HEK293 (cell line): ENCODE data around the gene ADIPOR1.

Source experiments
- CTCF ChIA-PET: fragments of 350-600 bp; formaldehyde crosslinking; extraction: SDS; loops from one replicate; lab custom pipeline; 2021; ENCODE audit warnings: antibody characterized with exemption; lab: Yijun Ruan, JAX
- POLR2A ChIA-PET: fragments of 300-600 bp; formaldehyde crosslinking; extraction: SDS; loops from one replicate; lab custom pipeline; 2020; ENCODE audit warnings: antibody characterized with exemption, inconsistent platforms; lab: Yijun Ruan, JAX
- H3K27ac ChIP-seq: fragments of 200-500 bp; sonication (Bioruptor generic); 2 replicates; pipeline ENCODE4 v1.5.1; 2014; ENCODE audit warnings: low read depth, low read length, control low read depth, inconsistent platforms; ENCODE audit errors: extremely low read depth
- H3K36me3 ChIP-seq, 2 experiments: fragments of 200-500 bp in 1 of 2; sonication (Bioruptor generic) in 1 of 2; 1 replicate in 1 of 2; 2 replicates in 1 of 2; pipeline ENCODE4 v1.5.1; 2014 to 2017; ENCODE audit warnings: inconsistent platforms in 2 of 2, low read length in 2 of 2; ENCODE audit not compliant: control insufficient read depth in 2 of 2, insufficient read depth in 1 of 2
- H3K4me1 ChIP-seq: fragments of 200-500 bp; sonication (Bioruptor generic); 2 replicates; pipeline ENCODE4 v1.5.1; 2014; ENCODE audit warnings: mild to moderate bottlenecking, low read length, inconsistent platforms; ENCODE audit not compliant: control insufficient read depth, insufficient read depth
- H3K4me3 ChIP-seq: 2 replicates; pipeline ENCODE4 v1.5.1; 2011; ENCODE audit warnings: low read depth, mild to moderate bottlenecking, control low read depth, low read length, moderate library complexity
- H3K9me3 ChIP-seq: fragments of 200-500 bp; sonication (Bioruptor generic); 2 replicates; pipeline ENCODE4 v1.5.1; 2014; ENCODE audit warnings: low read depth, low read length, inconsistent platforms; ENCODE audit not compliant: control insufficient read depth, insufficient read depth
- AEBP2 ChIP-seq: fragments of 450-650 bp; formaldehyde crosslinking; IDR thresholded peaks from 2 replicates; pipeline ENCODE4 v1.5.1; 2016; ENCODE audit warnings: missing biosample characterization, missing genetic modification characterization, borderline replicate concordance
- EGR2 ChIP-seq: fragments of 450-650 bp; formaldehyde crosslinking; IDR thresholded peaks from 2 replicates; pipeline ENCODE4 v1.5.1; 2016; ENCODE audit warnings: low read depth, missing biosample characterization, missing genetic modification characterization
- FEZF1 ChIP-seq: fragments of 450-650 bp; formaldehyde crosslinking; IDR thresholded peaks from 2 replicates; pipeline ENCODE4 v1.5.1; 2016; ENCODE audit warnings: missing biosample characterization, missing genetic modification characterization
- GLI4 ChIP-seq: fragments of 450-650 bp; formaldehyde crosslinking; IDR thresholded peaks from 2 replicates; pipeline ENCODE4 v1.5.1; 2016; ENCODE audit warnings: missing biosample characterization, missing genetic modification characterization
- GLIS1 ChIP-seq: fragments of 450-650 bp; formaldehyde crosslinking; IDR thresholded peaks from 2 replicates; pipeline ENCODE4 v1.5.1; 2016; ENCODE audit warnings: missing biosample characterization, missing genetic modification characterization
- GLIS2 ChIP-seq: fragments of 450-650 bp; formaldehyde crosslinking; IDR thresholded peaks from 2 replicates; pipeline ENCODE4 v1.5.1; 2016; ENCODE audit warnings: missing biosample characterization, missing genetic modification characterization
- INSM2 ChIP-seq: fragments of 450-650 bp; formaldehyde crosslinking; IDR thresholded peaks from 2 replicates; pipeline ENCODE4 v1.5.1; 2016; ENCODE audit warnings: missing biosample characterization, missing genetic modification characterization
- OSR2 ChIP-seq: fragments of 450-650 bp; formaldehyde crosslinking; IDR thresholded peaks from 2 replicates; pipeline ENCODE4 v1.5.1; 2016; ENCODE audit warnings: missing biosample characterization, missing genetic modification characterization
- SCRT1 ChIP-seq: fragments of 450-650 bp; formaldehyde crosslinking; IDR thresholded peaks from 2 replicates; pipeline ENCODE4 v1.5.1; 2016; ENCODE audit warnings: missing biosample characterization, missing genetic modification characterization, borderline replicate concordance
- ZBTB1 ChIP-seq: fragments of 450-650 bp; formaldehyde crosslinking; IDR thresholded peaks from 2 replicates; pipeline ENCODE4 v1.5.1; 2016; ENCODE audit warnings: missing biosample characterization, missing genetic modification characterization
- ZBTB44 ChIP-seq: fragments of 450-650 bp; IDR thresholded peaks from 2 replicates; pipeline ENCODE4 v1.5.1; 2018; ENCODE audit warnings: missing biosample characterization, mild to moderate bottlenecking, missing genetic modification characterization
- ZFP69B ChIP-seq: fragments of 450-650 bp; formaldehyde crosslinking; IDR thresholded peaks from 2 replicates; pipeline ENCODE4 v1.5.1; 2016; ENCODE audit warnings: missing biosample characterization, missing genetic modification characterization
- ZIC2 ChIP-seq: fragments of 450-650 bp; formaldehyde crosslinking; IDR thresholded peaks from 2 replicates; pipeline ENCODE4 v1.5.1; 2016; ENCODE audit warnings: missing biosample characterization, missing genetic modification characterization
- ZNF354C ChIP-seq: fragments of 450-650 bp; formaldehyde crosslinking; IDR thresholded peaks from 2 replicates; pipeline ENCODE4 v1.5.1; 2016; ENCODE audit warnings: missing biosample characterization, missing genetic modification characterization, low read depth, borderline replicate concordance
- ZNF521 ChIP-seq: fragments of 450-650 bp; formaldehyde crosslinking; IDR thresholded peaks from 2 replicates; pipeline ENCODE4 v1.5.1; 2017; ENCODE audit warnings: missing biosample characterization, mild to moderate bottlenecking, missing genetic modification characterization
- ZNF530 ChIP-seq: fragments of 450-650 bp; formaldehyde crosslinking; IDR thresholded peaks from 2 replicates; pipeline ENCODE4 v1.5.1; 2016; ENCODE audit warnings: low read depth, missing biosample characterization, missing genetic modification characterization
- ZNF549 ChIP-seq: fragments of 450-650 bp; IDR thresholded peaks from 2 replicates; pipeline ENCODE4 v1.5.1; 2018; ENCODE audit warnings: missing biosample characterization, missing genetic modification characterization, mild to moderate bottlenecking, inconsistent platforms, moderate library complexity
- ZNF658 ChIP-seq: fragments of 450-650 bp; formaldehyde crosslinking; IDR thresholded peaks from 2 replicates; pipeline ENCODE4; 2016; ENCODE audit warnings: missing biosample characterization, missing genetic modification characterization
- ZNF664 ChIP-seq: fragments of 450-650 bp; formaldehyde crosslinking; IDR thresholded peaks from 2 replicates; pipeline ENCODE4 v1.5.1; 2016; ENCODE audit warnings: missing biosample characterization, missing genetic modification characterization
- ZSCAN23 ChIP-seq: fragments of 450-650 bp; formaldehyde crosslinking; IDR thresholded peaks from 2 replicates; pipeline ENCODE4 v1.5.1; 2016; ENCODE audit warnings: missing biosample characterization, missing genetic modification characterization
- TF ChIP-seq, protein P1 (sequence below): fragments of 450-650 bp; formaldehyde crosslinking; IDR thresholded peaks from 2 replicates; pipeline ENCODE4 v1.5.1; 2017; ENCODE audit warnings: missing biosample characterization, missing genetic modification characterization

The ADIPOR1 gene

GRCh38 chr1:202965422-202965821, 7.3 kb upstream of the ADIPOR1 start (continued):
- no peak for TF ChIP-seq INSM2 (tag by site-specific recombination)

DNA sequence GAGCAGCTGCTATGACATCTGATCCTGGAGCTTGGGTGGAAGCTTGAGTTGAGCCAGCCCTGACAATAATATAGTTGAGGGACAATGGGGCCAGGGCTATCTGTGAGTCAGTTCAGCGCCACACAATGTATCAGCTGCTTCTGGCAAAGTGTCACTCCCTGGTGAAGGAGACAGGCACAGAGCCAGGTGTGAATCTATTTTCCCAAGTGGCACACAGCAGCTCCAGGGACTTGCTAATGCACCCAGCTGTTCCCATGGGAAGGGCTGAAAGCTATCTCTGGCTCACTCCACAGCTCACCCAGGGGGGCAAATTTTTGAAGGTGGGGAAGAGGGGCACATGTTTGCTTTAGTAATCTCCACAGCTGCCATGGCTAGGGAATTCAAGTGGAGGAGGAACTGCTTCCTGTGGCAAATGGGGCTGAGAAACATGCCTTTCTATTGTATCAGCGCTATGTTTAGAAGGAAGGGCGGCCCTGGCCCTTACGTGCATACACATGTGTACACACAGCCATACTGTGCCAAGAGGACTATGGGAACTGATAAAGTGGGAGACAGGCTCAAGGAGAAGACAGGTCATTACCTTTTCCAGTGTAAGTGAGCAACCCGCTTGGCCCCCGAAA, 6.8 kb upstream of the ADIPOR1 start:
- Histone ChIP-seq H3K27ac (no peak overlapping the region), H3K9me3 (no peaks in the 10 kb centered on the region), H3K4me1 (0 out of 2 replicates have a peak, but pooled peaks cover 2% of the 10 kb centered on the region), H3K36me3 (peaks cover 0 to 51% of the 10 kb centered on the region in 2 experiments; a peak in 1 of 3 replicates), H3K4me3 (no peak overlapping the region)
- TF ChIP-seq GLIS1 (tag by site-specific recombination) (0 out of 2 replicates have a peak, but pooled peaks have one; percentile 15), ZIC2 (peak; percentile 67)
- TF ChIP-seq, protein P1, sequence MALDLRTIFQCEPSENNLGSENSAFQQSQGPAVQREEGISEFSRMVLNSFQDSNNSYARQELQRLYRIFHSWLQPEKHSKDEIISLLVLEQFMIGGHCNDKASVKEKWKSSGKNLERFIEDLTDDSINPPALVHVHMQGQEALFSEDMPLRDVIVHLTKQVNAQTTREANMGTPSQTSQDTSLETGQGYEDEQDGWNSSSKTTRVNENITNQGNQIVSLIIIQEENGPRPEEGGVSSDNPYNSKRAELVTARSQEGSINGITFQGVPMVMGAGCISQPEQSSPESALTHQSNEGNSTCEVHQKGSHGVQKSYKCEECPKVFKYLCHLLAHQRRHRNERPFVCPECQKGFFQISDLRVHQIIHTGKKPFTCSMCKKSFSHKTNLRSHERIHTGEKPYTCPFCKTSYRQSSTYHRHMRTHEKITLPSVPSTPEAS (tag by site-specific recombination): no peak
- CTCF ChIA-PET: interaction anchor here (0.7 kb wide), 1 partner anchor 76 kb away, joined by 3 read pairs; the partner anchor contains the start of gene RABIF
- POLR2A ChIA-PET: interaction anchor here (1.0 kb wide), 1 partner anchor 10 kb away, joined by 3 read pairs; no protein-coding TSS in a partner anchor

- CTCF ChIA-PET: interaction anchor here (0.6 kb wide), 1 partner anchor 45 kb away, joined by 3 read pairs; no protein-coding TSS in a partner anchor
- no peak overlapping the region for H3K4me3 ChIP-seq
- H3K36me3 ChIP-seq: peaks cover 0 to 52% of the 10 kb centered on the region in 2 experiments; a peak in 1 of 3 replicates
- POLR2A ChIA-PET: no interaction called here
- no peak overlapping the region for H3K27ac ChIP-seq
- no peaks in the 10 kb centered on the region for H3K9me3 ChIP-seq
- no peak for TF ChIP-seq ZSCAN23 (tag by site-specific recombination)
- no peak for TF ChIP-seq FEZF1
- TF ChIP-seq ZNF530 (tag by site-specific recombination): no peak
- no peak for TF ChIP-seq ZNF521 (tag by site-specific recombination)
- no peak for TF ChIP-seq OSR2 (tag by site-specific recombination)
- no peak for TF ChIP-seq GLI4 (tag by site-specific recombination)
- TF ChIP-seq ZNF549: no peak
- no peak for TF ChIP-seq SCRT1
- no peak for TF ChIP-seq ZNF354C (tag by site-specific recombination)
- no peak for TF ChIP-seq AEBP2 (tag by site-specific recombination)
- peaks cover 9% of the 10 kb centered on the region for H3K4me1 ChIP-seq
Measured at GRCh38 chr1:202961220-202961880, 3.2 kb upstream of the ADIPOR1 start.

DNA sequence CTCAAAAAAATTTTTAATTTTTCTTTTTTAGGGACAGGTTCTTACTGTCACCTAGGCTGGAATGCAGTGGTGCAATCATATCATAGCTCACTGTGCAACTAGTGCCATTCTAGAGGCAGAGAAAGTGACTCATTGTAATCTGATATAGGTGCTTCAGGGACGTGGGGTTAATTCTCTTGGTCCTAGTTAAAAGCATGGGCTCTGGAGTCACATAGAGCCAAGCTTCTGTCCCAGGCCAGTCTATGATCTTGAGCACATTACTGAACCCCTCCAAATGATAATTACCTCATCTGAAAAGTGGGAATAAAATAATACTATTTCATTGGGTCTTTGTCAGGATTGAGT, 1.1 kb upstream of the ADIPOR1 start:
- H3K4me3 ChIP-seq: no peak overlapping the region
- peaks cover 0 to 50% of the 10 kb centered on the region in 2 experiments; a peak in 1 of 3 replicates for H3K36me3 ChIP-seq
- no peak overlapping the region for H3K27ac ChIP-seq
- ChIA-PET CTCF (interaction anchor here (1.0 to 1.7 kb wide), 2 partner anchors 9 to 33 kb away, joined by 4 to 8 read pairs; no protein-coding TSS in a partner anchor), POLR2A (interaction anchor here (0.6 to 1.4 kb wide), 4 partner anchors 32 to 99 kb away, joined by 3 to 8 read pairs (median 5); partner anchors contain the start of genes KLHL12, RABIF and TMEM183A)
- H3K9me3 ChIP-seq: no peaks in the 10 kb centered on the region
- peaks cover 9% of the 10 kb centered on the region for H3K4me1 ChIP-seq
- TF ChIP-seq ZNF658 (tag by site-specific recombination): no peak
- no peak for TF ChIP-seq ZFP69B (tag by site-specific recombination)
- peak; percentile 96 for TF ChIP-seq ZBTB44 (tag by site-specific recombination)
- no peak for TF ChIP-seq ZBTB1 (tag by site-specific recombination)
- no peak for TF ChIP-seq GLIS2
- TF ChIP-seq ZNF664 (tag by site-specific recombination): 0 out of 2 replicates have a peak, but pooled peaks have one; percentile 22
- TF ChIP-seq EGR2 (tag by site-specific recombination): no peak
